ENCODE results near the gene CRYBG1.

Gene CRYBG1

GRCh38 chr6:106620931-106621672 lies 260.6 kb downstream of the CRYBG1 start:
- peaks cover 17% of the 10 kb centered on the region for H3K36me3 ChIP-seq (ENCODE audit: control insufficient read depth, insufficient read depth, low read length)
- peaks cover 18% of the 10 kb centered on the region for H3K9me3 ChIP-seq (ENCODE audit: control insufficient read depth, insufficient read depth, low read length)
- H3K27ac ChIP-seq (ENCODE audit: low read depth, low read length), result peak overlapping the region; percentile 79
- H3K27me3 ChIP-seq (ENCODE audit: control insufficient read depth, insufficient read depth, low read length), result no peaks in the 10 kb centered on the region
- H3K4me1 ChIP-seq (ENCODE audit: control insufficient read depth, insufficient read depth, low read length), result peaks cover 30% of the 10 kb centered on the region
- no peak overlapping the region for H3K9ac ChIP-seq (ENCODE audit: low read depth, low read length)
- H3K4me3 ChIP-seq (ENCODE audit: low read depth, low read length), result no peak overlapping the region

Measured in HUES48 (cell line).